HepG2 (cell line): ENCODE results near the gene WDR47. TPM values are rescaled to one million over a fixed set of nuclear protein-coding genes. Genes with fewer than 3 reads are reported as not detected.

Source experiments
- ARHGAP35 ChIP-seq: sonication (generic); formaldehyde crosslinking; IDR thresholded peaks from 2 replicates; pipeline ENCODE4 v1.9.0; 2022; ENCODE audit warnings: mild to moderate bottlenecking, inconsistent platforms, moderate library complexity, missing genetic modification reagents, borderline replicate concordance
- DMTF1 ChIP-seq: sonication (generic); formaldehyde crosslinking; IDR thresholded peaks from 2 replicates; pipeline ENCODE4 v1.4.0; 2020; ENCODE audit warnings: mild to moderate bottlenecking, missing genetic modification reagents
- E2F2 ChIP-seq: sonication (generic); formaldehyde crosslinking; IDR thresholded peaks from 2 replicates; pipeline ENCODE4 v1.4.0; 2020; ENCODE audit warnings: missing genetic modification reagents, borderline replicate concordance
- HDAC2 ChIP-seq: sonication (generic); formaldehyde crosslinking; IDR thresholded peaks from 2 replicates; pipeline ENCODE4 v1.4.0; 2020; ENCODE audit warnings: missing genetic modification reagents
- KDM3A ChIP-seq: IDR thresholded peaks from 2 replicates; pipeline ENCODE4 v1.6.1; 2018; ENCODE audit warnings: low read depth, missing compliant biosample characterization
- MTA1 ChIP-seq: sonication (generic); formaldehyde crosslinking; IDR thresholded peaks from 2 replicates; pipeline ENCODE4 v1.4.0; 2020; ENCODE audit warnings: missing genetic modification reagents, mild to moderate bottlenecking, borderline replicate concordance
- NFE2L2 ChIP-seq: fragments of 150-350 bp; IDR thresholded peaks from 2 replicates; pipeline ENCODE4 v1.6.1; 2014; ENCODE audit warnings: low read length
- REXO4 ChIP-seq: sonication (generic); formaldehyde crosslinking; IDR thresholded peaks from 2 replicates; pipeline ENCODE4 v1.8.0; 2022; ENCODE audit warnings: missing genetic modification reagents, mild to moderate bottlenecking, borderline replicate concordance
- XRCC5 ChIP-seq: fragments of 200-400 bp; formaldehyde crosslinking; optimal IDR thresholded peaks from 2 replicates; pipeline ENCODE3; 2017; ENCODE audit warnings: mild to moderate bottlenecking, low read length
- ZBTB25 ChIP-seq: IDR thresholded peaks from 2 replicates; pipeline ENCODE4 v1.6.1; 2018; ENCODE audit warnings: missing genetic modification reagents
- ZFY ChIP-seq: sonication (generic); formaldehyde crosslinking; IDR thresholded peaks from 2 replicates; pipeline ENCODE4 v1.4.0; 2020; ENCODE audit warnings: missing genetic modification reagents
- ZNF362 ChIP-seq: sonication (generic); formaldehyde crosslinking; IDR thresholded peaks from 2 replicates; pipeline ENCODE4 v1.4.0; 2020; ENCODE audit warnings: missing genetic modification reagents, mild to moderate bottlenecking, borderline replicate concordance
- ZNF687 ChIP-seq: sonication (generic); formaldehyde crosslinking; IDR thresholded peaks from 2 replicates; pipeline ENCODE4 v1.5.1; 2020; ENCODE audit warnings: mild to moderate bottlenecking, missing genetic modification reagents, moderate library complexity
- ZNF800 ChIP-seq: sonication (generic); formaldehyde crosslinking; IDR thresholded peaks from 2 replicates; pipeline ENCODE4 v1.4.0; 2020; ENCODE audit warnings: missing genetic modification reagents
- ZZZ3 ChIP-seq: sonication (generic); formaldehyde crosslinking; IDR thresholded peaks from 2 replicates; pipeline ENCODE4 v1.4.0; 2020; ENCODE audit warnings: missing genetic modification reagents, mild to moderate bottlenecking, borderline replicate concordance
- polyA plus RNA-seq, 8 experiments: library from polyadenylated mRNA; depleted of rRNA in 3 of 8; stranded (reverse) in 7 of 8; unstranded in 1 of 8; fragments of >200 nt; fragmentation: Illumina TruSeq in 4 of 8; extraction: Trizol in 4 of 8; gene quantifications; 2 replicates each; pipeline versions ENCODE4 v1.2.1 to v1.2.3, GENCODE V29; 2011 to 2016; ENCODE audit warnings: low read depth in 4 of 8, missing spikeins in 1 of 8, mixed read lengths in 1 of 8; ENCODE audit not compliant: insufficient read depth in 1 of 8
- total RNA-seq, 5 experiments: library from RNA; depleted of rRNA; stranded (reverse); fragments of >200 nt; fragmentation: Illumina TruSeq; extraction: Trizol; gene quantifications; 2 replicates each; pipeline ENCODE4 v1.2.3, GENCODE V29; 2016; ENCODE audit warnings: low read depth in 1 of 5

Gene WDR47
- total and polyA plus RNA-seq, 2 of the 13 experiments (the other 11 are each of a cell fraction or from before 2014, with no cell fraction given) = 4.3 to 5.9 TPM

GRCh38 chr1:109090196-109091077 lies 48.5 kb upstream of the WDR47 start, which contains the start of gene TMEM167B (continued):
- peak; percentile 90 for TF ChIP-seq ZNF687 (CRISPR knock-in tag)
- no peak for TF ChIP-seq DMTF1 (CRISPR knock-in tag)
- TF ChIP-seq HDAC2 = peak; percentile 87
- TF ChIP-seq ZBTB25 (CRISPR knock-in tag) = peak; percentile 91
- peak; percentile 59; the same call in 1 of the 2 replicates for TF ChIP-seq ZNF362
- TF ChIP-seq ZFY = peak; percentile 88
- no peak; the same call in 1 of the 2 replicates for TF ChIP-seq E2F2 (CRISPR knock-in tag)
- no peak for TF ChIP-seq ZNF800
- TF ChIP-seq KDM3A (CRISPR knock-in tag) = peak; percentile 94
- peak; percentile 65; the same call in 1 of the 2 replicates for TF ChIP-seq ZZZ3 (CRISPR knock-in tag)
- peak; percentile 100 for TF ChIP-seq XRCC5
- no peak for TF ChIP-seq REXO4 (CRISPR knock-in tag)
- TF ChIP-seq NFE2L2 = no peak
- TF ChIP-seq MTA1 = 0 out of 2 replicates have a peak, but pooled peaks have one; percentile 83
- peak; percentile 84; the same call in 1 of the 2 replicates for TF ChIP-seq ARHGAP35 (CRISPR knock-in tag)
